PFSK-1 (cell line): ENCODE data around the gene GMCL2.

Experiments
- POLR2AphosphoS5 ChIP-seq: IDR thresholded peaks from 2 replicates; pipeline ENCODE4 v1.6.1; 2012; ENCODE audit warnings: low read depth, mild to moderate bottlenecking, control low read depth, low read length, moderate library complexity
- REST ChIP-seq, 2 experiments: IDR thresholded peaks; 2 replicates each; pipeline versions ENCODE4 v1.6.1 to v1.8.0; 2011 to 2012; ENCODE audit warnings: low read depth in 2 of 2, low read length in 2 of 2, control low read depth in 1 of 2, inconsistent platforms in 1 of 2, mild to moderate bottlenecking in 1 of 2, moderate library complexity in 1 of 2; ENCODE audit not compliant: insufficient read depth in 1 of 2
- SIN3A ChIP-seq: IDR thresholded peaks from 2 replicates; pipeline ENCODE4 v1.6.1; 2012; ENCODE audit warnings: mild to moderate bottlenecking, low read length, moderate library complexity, borderline replicate concordance; ENCODE audit not compliant: insufficient read depth

- TF ChIP-seq REST (IDR thresholded peaks at IDR 0.05; ENCODE audit: insufficient read depth in 1 of 2, low read depth in 2 of 2, low read length in 2 of 2) (no peak), POLR2AphosphoS5 (no peak), SIN3A (no peak)
Measured at GRCh38 chr5:178228609-178229008, 41.4 kb upstream of the GMCL2 start.
